AG04450 (cell line): ENCODE data around the gene SRGAP3. TPM values are rescaled to one million over a fixed set of nuclear protein-coding genes. Genes with fewer than 3 reads are reported as not detected.

Experiments used
- CTCF ChIA-PET: fragments of 300-600, 350-600 bp; formaldehyde crosslinking; extraction: SDS; loops from one replicate; lab custom pipeline; 2022; ENCODE audit warnings: antibody characterized with exemption, inconsistent platforms; lab: Charles Lee
- POLR2A ChIA-PET: fragments of 350-600 bp; formaldehyde crosslinking; extraction: SDS; loops from one replicate; lab custom pipeline; 2021; ENCODE audit warnings: antibody characterized with exemption, inconsistent platforms; lab: Yijun Ruan, JAX
- DNase-seq: peaks from one replicate; pipeline ENCODE4 v3.0.0-alpha.2; 2011; ENCODE audit warnings: low read depth, low spot score
- H3K27ac ChIP-seq: one replicate; pipeline ENCODE4 v1.5.1; 2012; ENCODE audit warnings: low read depth, low read length, control low read depth
- H3K27me3 ChIP-seq: one replicate; pipeline ENCODE4 v1.6.0; 2012; ENCODE audit warnings: low read length; ENCODE audit not compliant: control insufficient read depth, insufficient read depth
- H3K4me3 ChIP-seq: 2 replicates; pipeline ENCODE4 v1.5.1; 2011; ENCODE audit warnings: mild to moderate bottlenecking, low read depth, low read length, control low read depth
- H3K9me3 ChIP-seq: 2 replicates; pipeline ENCODE4 v1.5.1; 2012; ENCODE audit warnings: low read length; ENCODE audit not compliant: control insufficient read depth, insufficient read depth
- CTCF ChIP-seq: IDR thresholded peaks from 2 replicates; pipeline ENCODE4 v1.5.1; 2011; ENCODE audit warnings: low read depth, low read length, control low read depth, inconsistent platforms
- polyA plus RNA-seq: library from polyadenylated mRNA; depleted of rRNA; stranded (reverse); fragments of >200 nt; gene quantifications from 2 replicates; pipeline ENCODE4 v1.2.3, GENCODE V29; 2011

SRGAP3 gene
- polyA plus RNA-seq, 1 experiment, result 0.61 TPM

DNA sequence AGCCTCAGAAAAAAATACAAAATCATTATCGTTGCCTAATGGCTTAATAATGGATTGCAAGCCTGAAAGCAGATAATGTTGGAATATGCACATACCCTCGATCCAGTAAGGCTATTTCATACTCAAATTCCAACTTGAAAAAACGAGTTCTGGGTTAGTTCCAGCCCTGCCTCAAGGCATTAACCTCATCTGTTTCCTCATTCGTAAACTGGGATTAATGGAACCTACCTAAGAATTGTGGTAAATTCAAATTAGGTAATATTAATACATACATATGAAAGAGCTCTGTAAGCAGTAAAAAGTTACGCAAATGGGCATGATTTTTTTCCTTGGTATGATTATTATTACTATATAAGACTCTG is 107.5 kb downstream of the SRGAP3 start:
- no peak for TF ChIP-seq CTCF
- ChIA-PET POLR2A (no interaction called here), CTCF (no interaction called here)
- H3K27ac ChIP-seq, result no peak overlapping the region
- H3K4me3 ChIP-seq, result no peak overlapping the region
- H3K9me3 ChIP-seq, result no peaks in the 10 kb centered on the region
- DNase-seq, result no peak
- H3K27me3 ChIP-seq, result peaks cover 3% of the 10 kb centered on the region

GRCh38 chr3:9139366-9139765 is 110.1 kb downstream of the SRGAP3 start:
- no peaks in the 10 kb centered on the region for H3K9me3 ChIP-seq
- no peak for DNase-seq
- CTCF ChIA-PET, result no interaction called here
- TF ChIP-seq CTCF, result no peak
- no peak overlapping the region for H3K4me3 ChIP-seq
- POLR2A ChIA-PET, result no interaction called here
- H3K27ac ChIP-seq, result no peak overlapping the region
- peaks cover 17% of the 10 kb centered on the region for H3K27me3 ChIP-seq

DNA sequence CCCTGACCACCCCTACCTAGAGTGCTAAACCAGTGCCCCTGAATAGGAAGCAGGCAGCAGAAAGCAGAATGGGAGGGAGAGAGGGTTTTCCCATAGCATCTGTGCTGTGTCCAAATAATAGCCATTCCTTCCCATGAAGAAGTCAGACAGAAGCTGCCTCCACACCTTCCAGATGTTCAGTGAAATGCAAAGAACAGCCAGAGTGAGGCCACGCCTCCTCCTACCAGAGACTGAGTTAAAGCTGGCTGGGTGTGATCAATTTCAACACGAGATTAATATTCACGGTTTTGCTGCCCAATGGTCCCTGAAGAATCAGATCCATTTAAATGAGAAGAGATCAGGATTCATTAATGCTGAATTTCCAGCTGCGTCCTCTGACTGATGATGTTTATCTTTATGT is 111.8 kb downstream of the SRGAP3 start:
- no peak overlapping the region for H3K4me3 ChIP-seq
- ChIA-PET POLR2A (no interaction called here), CTCF (no interaction called here)
- no peaks in the 10 kb centered on the region for H3K9me3 ChIP-seq
- no peak for TF ChIP-seq CTCF
- peaks cover 17% of the 10 kb centered on the region for H3K27me3 ChIP-seq
- DNase-seq, result no peak
- H3K27ac ChIP-seq, result no peak overlapping the region

DNA sequence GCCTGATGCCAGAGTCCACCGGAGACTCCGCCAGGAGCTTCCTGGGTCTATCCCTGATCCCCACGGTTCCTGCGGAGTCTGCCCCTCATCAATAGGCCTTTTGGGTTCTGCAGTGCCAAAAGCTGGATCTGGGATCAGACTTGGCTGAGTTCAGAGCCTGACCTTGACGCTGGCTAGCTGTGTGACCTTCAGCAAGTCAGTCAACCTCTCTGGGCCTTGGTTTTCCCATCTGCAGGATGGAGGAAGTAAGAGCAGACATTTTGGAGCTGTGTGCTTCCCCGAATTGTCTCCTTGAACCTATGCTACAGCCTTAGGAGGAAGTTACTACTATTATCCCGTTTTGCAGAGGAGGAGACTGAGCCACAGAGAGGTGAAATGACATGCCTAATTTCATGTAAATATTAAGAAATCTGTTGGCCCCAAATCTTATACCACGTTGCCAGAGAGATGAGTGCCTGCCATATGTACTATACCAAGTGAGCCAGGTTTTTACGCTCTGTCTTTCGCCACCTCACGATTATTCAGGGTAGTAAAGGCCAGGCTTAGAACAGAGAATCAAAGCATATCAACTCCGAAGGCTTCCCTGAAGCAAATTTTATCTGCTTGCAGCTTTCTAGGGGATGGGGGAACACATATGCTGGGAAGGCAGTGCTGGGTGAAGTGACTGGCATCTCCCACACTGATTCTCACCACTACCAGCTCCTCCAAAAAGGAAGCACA is 112.5 kb downstream of the SRGAP3 start:
- Histone ChIP-seq H3K27ac (no peak overlapping the region), H3K27me3 (peaks cover 17% of the 10 kb centered on the region), H3K4me3 (no peak overlapping the region), H3K9me3 (no peaks in the 10 kb centered on the region)
- CTCF ChIA-PET, result no interaction called here
- DNase-seq, result no peak
- TF ChIP-seq CTCF, result no peak
- POLR2A ChIA-PET, result no interaction called here

GRCh38 chr3:9135930-9136525 is 113.4 kb downstream of the SRGAP3 start:
- TF ChIP-seq CTCF, result no peak
- CTCF ChIA-PET, result no interaction called here

More at GRCh38 chr3:9135930-9136525, 113.4 kb downstream of the SRGAP3 start:
- no peak for DNase-seq
- no peak overlapping the region for H3K4me3 ChIP-seq
- no peak overlapping the region for H3K27ac ChIP-seq
- H3K27me3 ChIP-seq, result peaks cover 17% of the 10 kb centered on the region
- no peaks in the 10 kb centered on the region for H3K9me3 ChIP-seq
- POLR2A ChIA-PET, result no interaction called here
